ENCODE data around the gene SORBS1.

The SORBS1 gene

DNA sequence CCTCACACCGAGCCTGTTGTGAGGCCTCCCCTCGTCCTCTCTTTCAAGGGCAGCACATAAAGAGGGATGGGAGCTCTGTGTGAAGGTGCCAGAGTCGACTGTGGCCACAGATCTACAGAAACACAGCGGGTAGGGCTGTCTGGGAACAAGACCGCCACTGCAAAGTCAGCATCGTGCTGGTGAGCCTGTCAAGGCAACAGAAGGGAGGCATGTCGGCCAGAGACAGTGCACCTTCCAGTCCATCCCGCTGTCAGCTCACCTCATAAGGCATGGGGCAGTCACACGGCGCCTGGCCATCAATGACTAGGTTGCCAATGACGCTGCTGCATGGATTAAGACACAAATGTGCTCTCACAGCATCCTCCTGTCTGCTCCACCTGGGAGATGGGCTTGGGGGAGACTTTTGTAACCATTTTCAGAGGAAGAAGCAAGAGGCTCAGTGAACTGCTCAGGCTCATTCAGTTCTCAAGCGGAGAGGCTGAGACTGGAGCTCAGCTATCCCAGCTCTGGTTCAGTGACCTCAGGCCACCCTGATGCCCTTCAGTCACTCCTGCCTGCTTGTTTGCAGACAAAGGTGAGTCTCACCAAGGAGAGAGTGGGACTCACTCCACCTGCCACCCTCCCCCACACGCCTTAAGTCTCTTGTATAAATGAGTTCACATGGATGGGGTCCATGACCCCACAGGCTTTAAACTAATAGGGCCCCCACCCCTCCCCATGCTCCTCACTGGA lies 125.5 kb downstream of the SORBS1 start:
- no peak for TF ChIP-seq ZFX (IDR thresholded peaks at IDR 0.05)
- TF ChIP-seq, protein P1, sequence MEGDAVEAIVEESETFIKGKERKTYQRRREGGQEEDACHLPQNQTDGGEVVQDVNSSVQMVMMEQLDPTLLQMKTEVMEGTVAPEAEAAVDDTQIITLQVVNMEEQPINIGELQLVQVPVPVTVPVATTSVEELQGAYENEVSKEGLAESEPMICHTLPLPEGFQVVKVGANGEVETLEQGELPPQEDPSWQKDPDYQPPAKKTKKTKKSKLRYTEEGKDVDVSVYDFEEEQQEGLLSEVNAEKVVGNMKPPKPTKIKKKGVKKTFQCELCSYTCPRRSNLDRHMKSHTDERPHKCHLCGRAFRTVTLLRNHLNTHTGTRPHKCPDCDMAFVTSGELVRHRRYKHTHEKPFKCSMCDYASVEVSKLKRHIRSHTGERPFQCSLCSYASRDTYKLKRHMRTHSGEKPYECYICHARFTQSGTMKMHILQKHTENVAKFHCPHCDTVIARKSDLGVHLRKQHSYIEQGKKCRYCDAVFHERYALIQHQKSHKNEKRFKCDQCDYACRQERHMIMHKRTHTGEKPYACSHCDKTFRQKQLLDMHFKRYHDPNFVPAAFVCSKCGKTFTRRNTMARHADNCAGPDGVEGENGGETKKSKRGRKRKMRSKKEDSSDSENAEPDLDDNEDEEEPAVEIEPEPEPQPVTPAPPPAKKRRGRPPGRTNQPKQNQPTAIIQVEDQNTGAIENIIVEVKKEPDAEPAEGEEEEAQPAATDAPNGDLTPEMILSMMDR (conservative IDR thresholded peaks at IDR 0.05), result no peak
- no peak overlapping the region for H3K27ac ChIP-seq

DNA sequence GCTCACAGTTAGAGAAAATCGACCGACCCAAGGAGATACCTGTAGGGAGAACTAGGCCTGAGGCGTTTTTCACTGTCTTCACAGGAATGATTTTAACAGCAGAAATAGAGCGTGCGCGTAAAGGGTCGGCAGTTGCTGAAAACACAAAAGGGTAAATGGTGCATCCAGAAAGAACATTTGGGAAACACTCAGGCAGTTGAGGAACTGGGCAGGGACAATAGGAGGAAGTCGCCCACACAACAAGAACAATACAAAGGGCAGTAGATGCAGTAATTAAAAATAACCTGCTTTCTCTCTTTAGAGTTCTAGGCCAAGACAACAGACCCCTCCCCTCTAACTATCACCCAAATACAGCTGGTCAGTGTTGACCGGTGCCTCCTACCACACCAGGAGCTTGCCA lies 126.6 kb downstream of the SORBS1 start:
- no peak overlapping the region for H3K27ac ChIP-seq
- no peak for TF ChIP-seq ZFX (IDR thresholded peaks at IDR 0.05)
- TF ChIP-seq, protein P1 (conservative IDR thresholded peaks at IDR 0.05), result no peak

DNA sequence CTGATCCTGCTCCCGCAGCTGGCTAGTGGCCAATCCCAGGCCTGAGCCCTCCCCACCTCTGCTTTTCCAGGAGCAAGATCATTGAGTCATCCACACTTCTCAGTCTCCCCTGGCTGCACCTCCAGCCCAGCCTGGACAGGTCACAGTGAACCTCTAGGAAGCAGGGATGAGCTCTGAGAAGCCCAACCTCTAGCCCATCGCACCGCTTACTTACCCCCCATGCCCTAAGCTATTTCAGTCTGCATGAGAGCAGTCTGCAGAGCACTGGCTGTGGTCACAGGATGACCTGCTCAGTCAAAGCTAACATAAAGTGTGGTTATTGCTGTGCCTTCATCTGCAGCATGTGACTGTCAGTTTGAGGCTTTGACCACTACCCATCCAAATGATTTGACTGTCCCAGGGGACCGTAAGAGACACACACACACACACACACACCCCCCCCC lies 129.2 kb downstream of the SORBS1 start:
- TF ChIP-seq, protein P1 (conservative IDR thresholded peaks at IDR 0.05), result no peak
- no peak for TF ChIP-seq ZFX (IDR thresholded peaks at IDR 0.05)
- no peak overlapping the region for H3K27ac ChIP-seq

DNA sequence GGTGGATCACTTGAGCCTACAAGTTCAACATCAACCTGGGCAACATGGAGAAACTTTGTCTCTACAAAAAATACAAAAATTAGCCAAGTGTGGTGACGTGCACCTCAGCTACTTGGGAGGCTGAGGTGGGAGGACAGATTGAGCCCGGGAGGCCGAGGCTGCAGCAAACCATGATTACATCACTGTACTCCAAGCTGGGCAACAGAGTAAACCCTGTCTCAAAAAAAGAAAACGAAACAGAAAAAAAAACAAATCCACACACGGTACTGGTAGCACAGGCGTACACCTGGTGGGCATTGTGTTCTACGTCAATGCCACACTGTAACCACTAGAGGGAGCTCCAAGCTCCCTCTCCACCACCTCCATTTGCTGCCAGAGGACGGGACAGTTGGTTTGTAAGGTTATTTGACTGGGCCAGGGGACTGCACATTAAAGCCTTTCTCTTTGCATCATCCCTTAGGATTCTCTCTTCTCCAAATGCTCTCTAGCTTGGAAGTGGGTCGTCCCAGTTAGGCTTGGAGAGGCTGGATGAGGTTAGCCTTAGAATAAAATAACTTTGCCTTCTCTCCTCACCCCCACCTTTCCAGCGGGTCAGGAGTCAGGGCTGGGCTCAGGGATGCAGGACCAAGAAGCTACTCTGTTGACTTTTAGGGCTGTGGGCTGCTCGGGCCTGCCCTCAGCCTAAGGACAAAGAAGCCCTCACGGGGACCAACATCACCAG lies 130.8 kb downstream of the SORBS1 start:
- H3K27ac ChIP-seq, result no peak overlapping the region

DNA sequence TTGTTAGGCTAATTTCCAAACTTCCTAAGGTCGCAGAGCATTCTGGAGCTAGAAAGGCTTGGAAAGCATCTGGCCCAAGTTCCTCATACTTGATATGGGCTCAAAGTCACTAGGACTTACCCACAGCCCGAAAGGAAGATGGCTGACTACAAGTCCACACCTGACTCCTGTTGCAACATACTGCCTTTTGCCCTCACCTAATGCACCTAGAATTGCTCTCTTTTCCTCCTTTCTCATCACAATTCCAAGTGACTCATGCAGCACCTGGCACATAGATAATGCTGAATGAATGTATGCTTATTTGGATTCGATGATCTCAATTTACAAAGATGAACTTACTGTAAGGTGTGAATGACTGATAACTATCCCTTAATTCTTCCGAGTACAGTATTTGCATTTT lies 131.5 kb downstream of the SORBS1 start:
- H3K27ac ChIP-seq, result no peak overlapping the region
- TF ChIP-seq, protein P1 (conservative IDR thresholded peaks at IDR 0.05), result no peak
- no peak for TF ChIP-seq ZFX (IDR thresholded peaks at IDR 0.05)

More for the DNA sequence above, 130.8 kb downstream of the SORBS1 start:
- TF ChIP-seq, protein P1 (conservative IDR thresholded peaks at IDR 0.05), result peak; percentile 96
- no peak for TF ChIP-seq ZFX (IDR thresholded peaks at IDR 0.05)

DNA sequence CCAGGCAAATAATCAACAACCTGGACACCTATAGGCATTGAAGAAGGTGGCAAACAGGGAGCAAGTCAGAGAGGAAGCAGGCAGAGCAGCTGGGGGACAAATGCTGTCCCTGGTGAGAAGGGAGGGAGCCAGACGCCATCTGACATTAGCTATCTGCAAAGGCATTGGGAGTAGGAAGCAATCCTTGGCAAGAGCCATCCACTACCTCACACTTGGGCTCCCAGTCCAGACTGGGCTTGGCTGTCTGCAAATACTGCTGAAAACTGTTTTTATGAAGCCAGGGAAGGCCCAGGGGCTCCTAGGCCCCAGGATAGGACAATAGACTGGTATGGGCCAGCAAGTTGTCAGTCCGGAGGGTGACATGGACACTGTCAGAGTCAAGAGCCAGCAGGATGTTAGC lies 132.5 kb downstream of the SORBS1 start:
- no peak for TF ChIP-seq ZFX (IDR thresholded peaks at IDR 0.05)
- TF ChIP-seq, protein P1 (conservative IDR thresholded peaks at IDR 0.05), result no peak
- H3K27ac ChIP-seq, result no peak overlapping the region

DNA sequence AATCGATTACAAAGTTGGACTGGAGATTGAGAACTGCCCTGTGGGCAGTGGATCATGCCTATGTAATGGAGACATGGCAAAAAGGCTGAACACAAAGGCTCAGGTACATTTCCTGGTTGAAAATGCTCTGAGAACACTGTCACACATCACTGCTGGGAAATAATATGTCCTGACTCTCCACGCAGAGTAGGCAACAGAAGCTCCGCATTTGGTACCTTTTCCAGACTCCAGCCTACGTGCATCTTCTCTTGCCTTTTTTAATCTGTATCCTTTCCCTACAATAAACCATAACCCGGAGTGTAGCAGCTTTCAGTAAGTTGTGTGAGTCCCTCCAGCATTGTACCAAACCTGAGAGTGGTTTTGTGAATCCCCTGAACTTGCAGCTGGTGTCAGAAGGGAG lies 134.7 kb downstream of the SORBS1 start:
- TF ChIP-seq, protein P1 (conservative IDR thresholded peaks at IDR 0.05), result no peak
- no peak for TF ChIP-seq ZFX (IDR thresholded peaks at IDR 0.05)
- no peak overlapping the region for H3K27ac ChIP-seq

All from C4-2B (cell line).